B cell (primary cell): ENCODE results near the gene IL3RA. TPM values are rescaled to one million over a fixed set of nuclear protein-coding genes. Genes with fewer than 3 reads are reported as not detected.

Experiments used
- ATAC-seq: fragments of 200-7000 bp; cut with Tn5 transposase; one replicate; pipeline ENCODE4 v1.10.0; 2021; ENCODE audit warnings: low read depth, mild to moderate bottlenecking, moderate number of reproducible peaks, moderate library complexity
- CTCF ChIA-PET: fragments of 350-600 bp; sonication (Branson Sonifier 250); formaldehyde crosslinking; loops from one replicate; lab custom pipeline; 2021; ENCODE audit warnings: antibody characterized with exemption, inconsistent platforms; lab: Charles Lee
- POLR2A ChIA-PET: fragments of 350-600 bp; sonication (Branson Sonifier 250); formaldehyde crosslinking; loops from one replicate; lab custom pipeline; 2021; ENCODE audit warnings: antibody characterized with exemption; lab: Charles Lee
- DNase-seq: peaks from one replicate; pipeline ENCODE4 v3.0.0; 2013
- H2AFZ ChIP-seq: 2 replicates; pipeline ENCODE4 v1.6.1; 2012; ENCODE audit warnings: mild to moderate bottlenecking, low read depth, low read length; ENCODE audit not compliant: insufficient read depth, poor library complexity, severe bottlenecking
- H3K27ac ChIP-seq, 2 donors: 1 replicate in 1 of 2; 2 replicates in 1 of 2; pipeline ENCODE4 v1.5.1; 2012 to 2013; ENCODE audit warnings: low read length in 2 of 2, mild to moderate bottlenecking in 2 of 2, moderate library complexity in 1 of 2
- H3K27me3 ChIP-seq, 4 experiments: fragments of 200-600 bp in 1 of 4; sonication (generic) in 1 of 4; replicated peaks in 1 of 4; 1 replicate in 2 of 4; 2 replicates in 2 of 4; pipeline versions ENCODE4 v1.6.1 to v1.7.0; 2013 to 2016; ENCODE audit warnings: low read length in 3 of 4, mild to moderate bottlenecking in 2 of 4, mixed read lengths in 1 of 4, moderate library complexity in 1 of 4; ENCODE audit not compliant: insufficient read depth in 4 of 4, control insufficient read depth in 3 of 4; ENCODE audit errors: control extremely low read depth in 1 of 4
- H3K36me3 ChIP-seq, 2 experiments: replicated peaks in 1 of 2; 1 replicate in 1 of 2; 2 replicates in 1 of 2; pipeline versions ENCODE4 v1.6.1 to v1.7.1; 2013; ENCODE audit warnings: low read length in 1 of 2; ENCODE audit not compliant: insufficient read depth in 2 of 2, control insufficient read depth in 1 of 2; ENCODE audit errors: control extremely low read depth in 1 of 2, extremely low read depth in 1 of 2
- H3K4me1 ChIP-seq, 2 donors: fragments of 200-600 bp in 1 of 2; sonication (generic) in 1 of 2; 1 replicate in 1 of 2; 2 replicates in 1 of 2; pipeline versions ENCODE4 v1.5.1 to v1.6.1; 2013 to 2017; ENCODE audit warnings: low read length in 2 of 2; ENCODE audit not compliant: control insufficient read depth in 2 of 2, insufficient read depth in 2 of 2
- H3K4me2 ChIP-seq: replicated peaks from 2 replicates; pipeline ENCODE3; 2012; ENCODE audit warnings: mild to moderate bottlenecking, low read depth, low read length; ENCODE audit not compliant: poor library complexity, severe bottlenecking
- H3K4me3 ChIP-seq, 5 experiments: fragments of 200-600 bp in 1 of 5; sonication (generic) in 1 of 5; 1 replicate in 3 of 5; 2 replicates in 2 of 5; pipeline versions ENCODE4 v1.5.1 to v1.7.0; 2011 to 2016; ENCODE audit warnings: low read length in 4 of 5, mild to moderate bottlenecking in 4 of 5, low read depth in 2 of 5, control low read depth in 1 of 5, moderate library complexity in 1 of 5; ENCODE audit not compliant: insufficient read depth in 1 of 5; ENCODE audit errors: control extremely low read depth in 1 of 5, extremely low read depth in 1 of 5
- H3K79me2 ChIP-seq: fragments of 200-600 bp; sonication (generic); one replicate; pipeline ENCODE4 v1.6.0; 2016; ENCODE audit warnings: low read length; ENCODE audit not compliant: control insufficient read depth, insufficient read depth
- H3K9ac ChIP-seq: fragments of 200-600 bp; sonication (generic); 2 replicates; pipeline ENCODE4 v1.6.1; 2017; ENCODE audit warnings: mild to moderate bottlenecking, low read length, moderate library complexity
- H3K9me3 ChIP-seq, 3 donors: one replicate each; pipeline versions ENCODE4 v1.6.1 to v1.7.1; 2013; ENCODE audit warnings: low read length in 2 of 3; ENCODE audit not compliant: control insufficient read depth in 2 of 3, insufficient read depth in 1 of 3; ENCODE audit errors: control extremely low read depth in 1 of 3
- H4K20me1 ChIP-seq: 2 replicates; pipeline ENCODE4 v1.6.0; 2012; ENCODE audit warnings: mild to moderate bottlenecking, low read length; ENCODE audit not compliant: insufficient read depth, control insufficient read depth, poor library complexity, severe bottlenecking
- H3K27ac Mint-ChIP-seq: one replicate; pipeline ENCODE4 v1.8.0; 2021; ENCODE audit warnings: mixed read lengths
- H3K27me3 Mint-ChIP-seq: one replicate; pipeline ENCODE4 v1.8.0; 2021; ENCODE audit warnings: mixed read lengths
- H3K4me1 Mint-ChIP-seq: one replicate; pipeline ENCODE4 v1.8.0; 2021; ENCODE audit warnings: mixed read lengths
- H3K4me3 Mint-ChIP-seq: one replicate; pipeline ENCODE4 v1.8.0; 2021; ENCODE audit warnings: mixed read lengths
- H3K9me3 Mint-ChIP-seq: one replicate; pipeline ENCODE4 v1.8.0; 2022; ENCODE audit warnings: mixed read lengths; ENCODE audit not compliant: insufficient read depth
- CTCF ChIP-seq: fragments of 200-600 bp; IDR thresholded peaks from one replicate; pipeline ENCODE4 v1.8.0; 2022; ENCODE audit warnings: antibody characterized with exemption, mild to moderate bottlenecking
- EZH2 ChIP-seq: IDR thresholded peaks from 2 replicates; pipeline ENCODE4 v1.6.1; 2012; ENCODE audit warnings: borderline replicate concordance, low read depth, mild to moderate bottlenecking, moderate library complexity, low read length; ENCODE audit not compliant: insufficient read depth, poor library complexity, severe bottlenecking
- WGBS: methylation state at CpG from one replicate; pipeline ENCODE4 v1.1.5; 2013; ENCODE audit warnings: missing lambda C conversion rate; ENCODE audit not compliant: insufficient coverage; 5-methylcytosine and 5-hydroxymethylcytosine counted together
- intact Hi-C: fragments of 100-400 bp; cut with micrococcal nuclease; formaldehyde crosslinking; loops from one replicate; pipeline ENCODE4 v1.10.0; 2022
- polyA plus RNA-seq: library from polyadenylated mRNA; depleted of rRNA; stranded (reverse); fragments of >200 nt; gene quantifications from 2 replicates; pipeline ENCODE4 v1.2.3, GENCODE V29; 2012
- total RNA-seq, 2 donors: library from RNA; stranded (reverse); fragments of 120-200 nt in 1 of 2; gene quantifications; 1 replicate in 1 of 2; 2 replicates in 1 of 2; pipeline versions ENCODE4 v1.2.3 to v1.2.4, GENCODE V29; 2013 to 2022

Gene IL3RA
- total and polyA plus RNA-seq, 2 donors (not counting 1 experiment from before 2014, with no cell fraction given): 1.6 to 31.6 TPM

DNA sequence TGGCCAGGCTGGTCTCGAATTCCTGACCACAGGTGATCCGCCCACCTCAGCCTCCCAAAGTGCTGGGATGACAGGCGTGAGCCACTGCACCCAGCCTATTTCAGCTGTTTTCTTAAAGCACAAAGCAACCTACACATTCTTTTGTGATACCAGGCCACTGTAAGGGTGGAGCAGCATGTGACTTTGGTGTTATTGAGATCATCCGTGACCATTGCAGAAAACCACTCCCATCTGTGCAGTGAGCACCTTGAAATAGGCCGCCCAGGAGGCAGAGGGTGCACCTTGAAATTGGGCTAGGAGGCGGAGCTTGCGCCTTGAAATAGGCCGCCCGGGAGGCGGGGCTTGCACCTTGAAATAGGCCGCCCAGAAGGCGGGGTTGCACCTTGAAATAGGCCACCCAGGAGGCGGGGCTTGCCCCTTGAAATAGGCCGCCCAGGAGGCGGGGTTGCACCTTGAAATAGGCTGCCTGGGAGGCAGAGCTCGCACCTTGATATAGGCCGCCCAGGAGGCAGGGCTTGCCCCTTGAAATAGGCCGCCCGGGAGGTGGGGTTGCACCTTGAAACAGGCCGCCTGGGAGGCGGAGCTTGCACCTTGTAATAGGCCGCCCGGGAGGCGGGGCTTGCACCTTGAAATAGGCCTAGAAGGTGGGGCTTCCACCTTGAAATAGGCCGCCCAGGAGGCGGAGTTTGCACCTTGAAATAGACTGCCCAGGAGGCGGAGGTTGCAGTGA is 64.3 kb downstream of the IL3RA start:
- Mint-ChIP-seq H3K4me1 (peaks cover 3% of the 10 kb centered on the region), H3K4me3 (no peak overlapping the region), H3K9me3 (no peaks in the 10 kb centered on the region), H3K27ac (no peak overlapping the region), H3K27me3 (no peaks in the 10 kb centered on the region)
- no peak overlapping the region for H2AFZ ChIP-seq
- POLR2A ChIA-PET: no interaction called here
- no peak overlapping the region for H3K4me3 ChIP-seq
- H4K20me1 ChIP-seq: peaks cover 28% of the 10 kb centered on the region
- peaks cover 8 to 54% of the 10 kb centered on the region in 2 experiments for H3K36me3 ChIP-seq
- no peak overlapping the region for H3K27ac ChIP-seq
- DNase-seq: no peak
- 88% methylated on average over 24 of the region's 27 CpGs for WGBS
- no peaks in the 10 kb centered on the region for H3K27me3 ChIP-seq
- TF ChIP-seq EZH2 (no peak), CTCF (no peak)
- intact Hi-C loops: no loop called here
- CTCF ChIA-PET: no interaction called here
- ATAC-seq: no peak
- H3K9me3 ChIP-seq: no peaks in the 10 kb centered on the region
- H3K9ac ChIP-seq: no peak overlapping the region
- peaks cover 10% of the 10 kb centered on the region for H3K79me2 ChIP-seq
- no peaks in the 10 kb centered on the region for H3K4me1 ChIP-seq
- no peak overlapping the region for H3K4me2 ChIP-seq

GRCh38 chrX:1401611-1402430 is 65.2 kb downstream of the IL3RA start:
- DNase-seq (no peak), ATAC-seq (no peak)
- Histone ChIP-seq H3K4me3 (no peak overlapping the region), H3K4me1 (no peaks in the 10 kb centered on the region), H3K79me2 (peaks cover 5% of the 10 kb centered on the region), H2AFZ (no peak overlapping the region), H3K27ac (no peak overlapping the region), H3K4me2 (no peak overlapping the region), H3K9me3 (no peaks in the 10 kb centered on the region), H3K9ac (no peak overlapping the region), H3K36me3 (peaks cover 8 to 57% of the 10 kb centered on the region in 2 experiments), H4K20me1 (peaks cover 22% of the 10 kb centered on the region), H3K27me3 (no peaks in the 10 kb centered on the region)
- ChIA-PET POLR2A (no interaction called here), CTCF (no interaction called here)
- no peaks in the 10 kb centered on the region for H3K27me3 Mint-ChIP-seq
- over 99% methylated on average over 29 of the region's 30 CpGs for WGBS
- no peak overlapping the region for H3K4me3 Mint-ChIP-seq
- intact Hi-C loops: no loop called here
- H3K9me3 Mint-ChIP-seq: no peaks in the 10 kb centered on the region
- H3K27ac Mint-ChIP-seq: no peak overlapping the region
- H3K4me1 Mint-ChIP-seq: no peaks in the 10 kb centered on the region
- TF ChIP-seq CTCF (no peak), EZH2 (no peak)
